ENCODE data around the gene TSC22D1.
"Not testable (repeated sequence)": the region's sequence is repeated elsewhere in the genome, so short reads cannot be mapped to it uniquely, and the experiment has no call there.

The TSC22D1 gene

GRCh38 chr13:44566601-44567000 lies 9.5 kb downstream of the TSC22D1 start:
- no peak for DNase-seq

- DNase-seq: no peak
Observed at GRCh38 chr13:44565881-44566280, 10.2 kb downstream of the TSC22D1 start.

GRCh38 chr13:44564936-44565335 lies 11.2 kb downstream of the TSC22D1 start:
- DNase-seq: no peak

GRCh38 chr13:44562853-44563252 lies 13.3 kb downstream of the TSC22D1 start:
- DNase-seq: not testable (repeated sequence)

GRCh38 chr13:44561351-44561750 lies 14.8 kb downstream of the TSC22D1 start:
- no peak for DNase-seq

- no peak for DNase-seq
Observed at GRCh38 chr13:44557986-44558385, 18.1 kb downstream of the TSC22D1 start.

GRCh38 chr13:44555207-44555606 lies 20.9 kb downstream of the TSC22D1 start:
- DNase-seq: no peak

- DNase-seq: no peak
Observed at GRCh38 chr13:44549476-44549875, 26.7 kb downstream of the TSC22D1 start.

GRCh38 chr13:44546164-44546563 lies 30.0 kb downstream of the TSC22D1 start:
- no peak for DNase-seq

- no peak for DNase-seq
Observed at GRCh38 chr13:44543369-44543768, 32.8 kb downstream of the TSC22D1 start.

- peak; percentile 6 to 39 for DNase-seq
Observed at GRCh38 chr13:44542361-44542760, 33.8 kb downstream of the TSC22D1 start.

- DNase-seq: no peak
Observed at GRCh38 chr13:44541601-44542000, 34.5 kb downstream of the TSC22D1 start.

- no peak for DNase-seq
Observed at GRCh38 chr13:44540761-44541434, 35.2 kb downstream of the TSC22D1 start.

- no peak for DNase-seq
Observed at GRCh38 chr13:44537248-44537647, 38.9 kb downstream of the TSC22D1 start.

- DNase-seq: peak; percentile 51 to 72
Observed at GRCh38 chr13:44523146-44524015, 52.7 kb downstream of the TSC22D1 start.

- DNase-seq: no peak
Observed at GRCh38 chr13:44519642-44520041, 56.5 kb downstream of the TSC22D1 start.

GRCh38 chr13:44516771-44517170 lies 59.4 kb downstream of the TSC22D1 start:
- DNase-seq: no peak

- DNase-seq: no peak
Observed at GRCh38 chr13:44514278-44514677, 61.9 kb downstream of the TSC22D1 start.

- DNase-seq: not testable (repeated sequence)
Observed at GRCh38 chr13:44509853-44510252, 66.3 kb downstream of the TSC22D1 start.

- no peak for DNase-seq
Observed at GRCh38 chr13:44508562-44509077, 67.5 kb downstream of the TSC22D1 start.

- no peak for DNase-seq
Observed at GRCh38 chr13:44507639-44508038, 68.5 kb downstream of the TSC22D1 start.

GRCh38 chr13:44506719-44507118 lies 69.4 kb downstream of the TSC22D1 start:
- DNase-seq: no peak

GRCh38 chr13:44506251-44506650 lies 69.9 kb downstream of the TSC22D1 start:
- no peak for DNase-seq

- DNase-seq: no peak
Observed at GRCh38 chr13:44504116-44504515, 72.0 kb downstream of the TSC22D1 start.

All from inflammatory macrophage treated with lipopolysaccharide for 1 hour (primary cell).